SK-N-MC (cell line): ENCODE results near the gene ACSM5.

Source experiments
- EZH2 ChIP-seq: fragments of 200-600 bp; sonication (generic); IDR thresholded peaks from one replicate; pipeline ENCODE4 v1.6.1; 2017; ENCODE audit warnings: antibody characterized with exemption
- FOXP2 ChIP-seq: optimal IDR thresholded peaks from 2 replicates; pipeline ENCODE3; 2011; ENCODE audit warnings: mild to moderate bottlenecking, moderate library complexity; ENCODE audit not compliant: insufficient read depth; ENCODE audit errors: extremely low read length, control extremely low read depth

DNA sequence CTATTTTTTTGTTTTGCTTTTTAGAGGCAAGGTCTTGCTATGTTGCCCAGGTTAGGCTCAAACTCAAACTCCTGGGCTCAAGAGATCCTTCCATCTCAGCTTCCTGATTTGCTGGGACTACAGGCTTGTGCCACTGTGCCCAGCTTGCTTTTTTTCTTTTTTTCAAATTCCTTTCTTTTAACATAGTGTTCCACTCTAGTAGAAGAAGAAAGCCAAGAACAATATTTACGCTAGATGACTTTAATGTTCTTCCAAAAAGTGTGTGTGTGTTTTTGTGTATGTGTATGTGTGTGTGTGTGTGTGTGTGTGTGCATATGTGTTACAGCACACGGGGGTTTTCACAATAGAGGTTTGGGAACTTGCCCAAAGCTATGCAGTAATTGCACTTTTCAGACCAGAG lies 46.1 kb upstream of the ACSM5 start:
- TF ChIP-seq EZH2: no peak
- no peak for TF ChIP-seq FOXP2
